Hematopoietic multipotent progenitor cell treated with erythropoietin and hydrocortisone succinate and interleukin-3 and kit ligand, for 8 days (in vitro differentiated cells): ENCODE results near the gene MCC.
A peak's percentile ranks its signal among the peaks of the same experiment; 100 is the strongest.

ENCODE experiments used
- DNase-seq: peaks from one replicate; pipeline ENCODE4 v3.0.0-alpha.2; 2015

The MCC gene

DNA sequence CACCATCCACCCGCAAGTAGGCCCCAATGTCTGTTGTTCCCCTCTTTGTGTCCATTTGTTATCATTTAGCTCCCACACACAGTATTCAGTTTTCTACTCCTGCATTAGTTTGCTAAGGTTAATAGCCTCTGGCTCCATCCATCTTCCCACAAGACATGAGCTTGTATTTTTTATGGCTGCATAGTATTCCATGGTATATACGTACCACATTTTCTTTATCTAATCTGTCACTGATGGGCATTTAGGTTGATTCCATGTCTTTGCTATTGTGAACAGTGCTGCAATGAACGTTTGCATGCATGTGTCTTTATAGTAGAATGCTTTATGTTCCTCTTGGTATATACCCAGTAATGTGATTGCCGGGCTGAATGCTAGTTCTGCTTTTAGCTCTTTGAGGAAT lies 361.2 kb downstream of the MCC start:
- DNase-seq: no peak

DNA sequence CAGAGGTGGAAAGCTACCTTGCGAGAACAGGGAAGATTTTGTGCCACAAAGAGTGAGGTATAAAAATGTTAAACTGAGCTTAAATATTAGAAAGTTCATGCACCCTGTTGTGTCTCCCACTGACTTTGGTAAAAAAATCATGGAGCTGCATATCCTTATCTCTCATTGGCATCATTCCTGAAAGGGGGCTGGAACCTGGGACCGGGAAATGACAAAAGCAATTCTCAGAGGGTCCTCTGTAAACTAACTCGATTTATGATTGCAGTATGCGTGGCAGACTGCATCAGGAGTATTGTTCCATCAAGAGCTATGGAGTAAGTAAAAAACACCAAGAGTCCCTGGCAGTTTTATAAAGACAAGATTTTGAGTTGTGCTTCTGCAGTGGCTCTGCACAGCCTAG lies 362.9 kb downstream of the MCC start:
- no peak for DNase-seq

DNA sequence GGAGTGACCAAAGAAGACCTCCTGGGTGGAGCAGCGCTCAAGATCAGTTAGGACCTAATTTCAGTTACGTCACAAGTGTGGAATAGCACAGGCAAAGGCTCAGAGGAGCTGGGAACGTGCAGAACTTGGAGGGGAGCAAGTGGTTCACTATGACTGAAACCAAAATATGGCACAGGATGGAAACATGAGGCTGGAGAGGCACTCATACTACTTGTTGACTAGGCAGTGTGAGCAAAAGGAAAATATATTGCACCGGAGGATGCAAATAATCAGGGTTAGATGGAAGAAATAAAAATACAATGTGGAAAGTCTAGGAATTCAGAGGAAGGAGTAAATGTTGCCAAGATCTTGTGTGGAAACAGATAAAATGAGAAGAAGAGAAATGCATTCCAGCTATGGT lies 363.3 kb downstream of the MCC start:
- no peak for DNase-seq

DNA sequence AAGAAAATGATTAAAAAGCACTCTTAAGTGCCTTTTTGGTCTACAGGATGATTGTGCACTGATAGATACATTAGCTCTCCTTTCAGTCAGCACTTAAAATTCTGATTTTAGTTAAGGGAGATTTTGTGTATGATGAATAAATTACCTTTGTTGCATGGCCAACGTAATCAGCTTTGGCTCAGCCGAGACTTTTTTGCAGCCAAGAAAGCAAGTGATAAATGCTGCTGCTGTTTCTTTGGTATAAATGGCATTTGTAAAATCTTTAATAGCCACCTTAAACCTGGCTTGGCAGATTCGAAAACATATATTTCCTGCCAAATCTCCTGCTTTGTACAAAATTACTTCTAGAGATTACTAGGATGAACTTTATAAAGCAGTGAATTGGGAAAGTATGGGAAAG lies 364.0 kb downstream of the MCC start:
- DNase-seq: no peak

DNA sequence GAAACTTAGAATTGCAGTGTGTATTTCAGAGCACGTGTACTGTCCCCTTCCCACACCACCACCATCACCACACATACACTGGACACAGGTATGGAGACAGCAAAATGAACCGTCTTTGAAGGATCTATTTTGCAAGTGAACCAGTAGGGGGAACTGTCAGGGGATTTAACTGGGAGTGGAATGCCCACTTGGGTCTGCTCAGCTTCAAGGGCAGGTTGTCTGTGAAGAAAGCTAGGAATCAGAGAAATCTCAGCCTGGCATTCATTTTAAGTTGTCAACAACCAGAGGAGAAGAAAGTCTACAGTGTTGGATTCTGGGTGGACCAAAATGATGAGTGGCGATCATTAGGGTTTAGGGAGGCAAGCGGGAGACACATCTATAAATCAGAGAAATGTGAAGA lies 364.6 kb downstream of the MCC start:
- DNase-seq: peak; percentile 4

DNA sequence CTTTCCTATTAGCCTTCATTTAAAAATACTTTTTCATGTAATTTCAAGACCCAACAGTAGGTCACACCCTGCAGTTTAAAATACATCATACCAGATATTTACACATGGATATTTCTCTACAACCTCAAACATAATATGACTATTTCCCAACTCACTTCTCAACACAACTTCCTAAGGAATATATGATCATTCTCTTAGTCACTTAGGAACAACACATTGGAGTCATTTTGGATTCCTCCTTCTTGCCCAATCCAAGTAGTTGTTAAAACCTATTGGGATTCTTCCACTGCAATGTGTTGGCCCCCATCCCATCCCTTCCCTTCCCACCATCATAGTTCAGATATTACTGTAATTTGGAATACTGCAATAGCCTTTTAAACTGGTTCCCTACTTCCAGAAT lies 366.2 kb downstream of the MCC start:
- no peak for DNase-seq

DNA sequence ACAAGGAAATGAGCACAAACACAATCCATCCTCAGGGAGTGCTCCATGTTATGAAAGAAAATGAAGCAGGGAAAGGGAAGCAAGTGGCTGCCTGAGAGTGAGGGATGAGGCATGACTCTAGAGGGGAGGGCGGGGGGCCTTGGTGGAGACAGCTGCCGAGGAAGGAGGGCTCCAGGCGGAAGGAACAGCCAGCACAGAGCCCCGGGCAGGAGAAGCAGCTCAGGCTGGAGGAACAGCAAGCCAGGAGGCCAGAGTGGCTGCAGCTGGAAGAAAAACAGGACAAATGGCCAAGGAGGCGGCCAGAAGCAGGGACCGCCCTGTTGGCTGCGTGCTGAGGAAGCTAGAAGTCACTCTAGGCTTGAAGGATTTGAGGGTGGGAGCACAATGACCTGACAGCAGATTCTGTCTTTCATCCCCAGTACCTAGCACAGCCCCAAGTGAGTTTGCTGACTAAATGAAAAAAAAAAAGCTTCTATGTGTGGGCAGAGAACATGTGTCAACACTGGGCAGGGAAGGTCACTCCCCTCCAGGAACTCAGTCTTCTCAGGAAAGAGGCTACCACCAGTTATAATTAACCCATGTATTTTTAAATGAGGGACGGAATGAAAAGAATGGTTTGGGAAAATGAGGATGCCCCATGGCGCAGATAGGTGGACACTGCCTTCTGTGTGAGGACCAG lies 368.9 kb downstream of the MCC start:
- no peak for DNase-seq

DNA sequence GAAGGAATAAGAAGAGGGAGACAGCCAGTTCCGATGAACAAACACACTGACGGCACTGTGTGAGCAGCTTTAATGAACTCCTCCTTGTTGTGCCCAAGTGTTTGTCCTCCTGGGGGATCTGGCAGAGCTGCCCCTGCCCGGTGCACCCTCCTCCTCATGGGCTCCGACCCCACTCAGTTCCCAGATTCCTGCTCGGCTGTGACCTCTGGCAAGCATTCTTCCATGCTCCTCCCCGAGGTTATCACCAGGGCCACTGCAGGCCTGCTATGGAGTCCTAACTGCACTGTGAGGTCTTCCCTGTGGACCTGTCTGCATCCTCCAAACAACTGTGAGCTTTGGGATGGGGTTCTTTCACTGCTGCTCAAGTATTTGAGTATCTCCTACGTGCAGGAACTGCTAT lies 369.5 kb downstream of the MCC start:
- DNase-seq: no peak

DNA sequence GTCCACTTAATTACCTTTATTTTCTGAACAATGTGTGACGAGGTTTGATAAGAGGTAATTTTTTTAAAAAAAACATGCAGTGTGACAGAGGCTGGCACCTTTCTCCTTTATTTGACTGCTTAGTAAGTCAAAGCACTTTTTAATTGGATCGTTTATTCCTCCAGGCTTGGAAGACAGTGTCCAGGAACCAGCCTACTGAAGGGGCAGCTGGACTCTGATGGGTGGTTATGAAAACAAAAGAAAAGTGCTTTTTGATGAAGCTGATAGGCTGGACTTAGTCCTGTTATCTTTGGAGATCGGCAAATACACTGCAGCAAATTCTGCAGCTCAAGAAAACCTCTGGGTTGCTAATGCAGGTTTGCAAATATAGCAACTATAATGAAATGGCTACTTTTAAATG lies 370.0 kb downstream of the MCC start:
- DNase-seq: no peak

DNA sequence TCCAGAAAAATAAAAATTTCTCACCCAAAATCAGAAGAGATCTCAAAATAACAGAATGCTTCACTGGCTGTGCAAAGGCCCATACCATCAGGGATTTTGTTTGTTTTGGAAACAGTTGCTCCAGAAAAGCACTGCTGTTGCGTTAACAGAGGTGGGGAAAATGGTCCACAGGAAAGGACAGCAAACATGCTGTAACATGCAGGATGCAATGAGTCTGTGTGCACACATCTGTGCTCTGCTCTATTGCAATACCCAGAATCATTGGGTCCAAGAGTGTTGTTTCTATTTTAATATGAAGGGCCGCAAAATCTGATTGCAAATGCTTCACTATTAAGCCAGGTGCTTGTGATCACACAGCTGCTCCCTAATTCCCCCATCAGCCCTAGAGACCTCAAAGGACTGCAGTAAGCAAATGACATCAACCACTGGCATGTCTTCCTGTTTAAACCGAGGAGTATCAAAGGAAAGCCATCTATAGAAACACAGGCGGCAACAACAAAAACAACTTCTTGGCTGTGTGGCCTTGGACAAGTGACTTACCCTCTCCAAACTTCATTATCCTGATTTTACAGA lies 370.6 kb downstream of the MCC start:
- DNase-seq: no peak

DNA sequence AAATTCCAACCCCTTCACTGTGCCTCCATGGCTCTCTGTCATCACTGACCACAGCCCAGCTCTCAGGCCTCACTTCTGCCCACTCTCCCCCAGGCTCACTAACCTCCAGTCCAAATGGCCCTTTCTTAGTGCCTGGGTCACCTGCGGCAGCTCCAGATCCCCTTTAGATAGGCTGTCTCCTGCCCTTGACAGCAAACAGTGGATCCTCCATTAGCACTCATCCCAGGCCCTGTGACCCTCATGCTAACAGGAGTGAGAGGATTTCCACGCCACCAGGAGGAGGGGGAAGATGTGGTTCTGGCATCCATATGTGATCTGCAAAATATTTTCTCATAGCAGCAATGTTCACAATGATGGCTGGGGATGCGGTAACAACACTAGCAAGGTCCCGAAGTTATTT lies 372.3 kb downstream of the MCC start:
- DNase-seq: no peak

DNA sequence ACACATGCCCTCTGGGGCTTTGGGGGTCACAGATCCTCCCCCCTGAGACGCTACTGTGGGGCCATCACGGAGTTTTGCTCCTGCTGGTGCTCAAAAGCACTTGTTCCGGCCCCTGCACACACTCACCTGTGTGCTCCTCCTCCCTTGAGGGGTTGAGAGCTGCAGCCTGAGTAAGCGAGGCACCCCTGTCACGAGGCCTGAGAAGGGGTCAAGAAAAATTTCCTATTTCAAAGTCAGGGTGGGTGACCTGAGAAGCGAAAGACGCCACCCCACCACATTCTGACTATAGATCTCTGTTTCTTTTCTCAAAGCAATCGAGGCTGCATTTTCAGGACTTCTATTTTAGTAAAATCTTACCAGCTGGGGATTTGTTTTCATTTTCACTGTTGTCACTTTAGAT lies 373.2 kb downstream of the MCC start:
- DNase-seq: no peak

DNA sequence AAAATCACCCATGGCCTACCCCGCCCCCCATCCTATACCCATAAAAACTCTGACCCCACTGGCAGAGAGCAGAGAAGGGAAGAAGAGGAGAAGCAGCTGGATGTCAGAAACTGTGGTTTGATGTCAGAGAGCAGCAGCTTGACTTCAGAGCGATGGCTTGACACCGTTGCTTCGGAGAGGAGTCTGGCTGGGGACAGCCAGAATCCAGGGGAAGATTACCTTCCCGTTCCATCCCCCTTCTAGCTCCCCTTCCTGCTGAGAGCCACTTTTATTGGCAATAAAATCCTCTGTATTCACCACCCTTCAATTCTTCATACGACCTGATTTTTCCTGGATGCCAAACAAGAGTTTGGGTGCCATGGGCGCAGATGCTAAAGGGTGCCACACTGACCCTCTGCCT lies 373.7 kb downstream of the MCC start:
- DNase-seq: no peak

DNA sequence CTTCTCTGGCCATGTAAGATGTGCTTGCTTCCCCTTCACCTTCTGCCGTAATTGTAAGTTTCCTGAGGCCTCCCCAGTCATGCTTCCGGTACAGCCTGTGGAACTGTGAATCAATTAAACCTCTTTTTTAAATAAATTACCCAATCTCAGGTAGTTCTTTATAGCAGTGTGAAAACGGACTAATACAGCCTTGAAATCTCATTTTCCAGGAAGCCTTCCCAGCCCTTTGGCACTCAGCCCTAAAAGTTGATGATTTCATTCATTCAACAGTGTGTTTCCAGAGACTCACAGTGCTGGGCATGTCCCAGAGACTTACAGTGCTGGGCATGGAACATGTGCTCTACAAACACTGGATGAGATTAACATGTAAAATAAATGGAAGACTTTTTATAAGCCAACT lies 375.8 kb downstream of the MCC start:
- no peak for DNase-seq

DNA sequence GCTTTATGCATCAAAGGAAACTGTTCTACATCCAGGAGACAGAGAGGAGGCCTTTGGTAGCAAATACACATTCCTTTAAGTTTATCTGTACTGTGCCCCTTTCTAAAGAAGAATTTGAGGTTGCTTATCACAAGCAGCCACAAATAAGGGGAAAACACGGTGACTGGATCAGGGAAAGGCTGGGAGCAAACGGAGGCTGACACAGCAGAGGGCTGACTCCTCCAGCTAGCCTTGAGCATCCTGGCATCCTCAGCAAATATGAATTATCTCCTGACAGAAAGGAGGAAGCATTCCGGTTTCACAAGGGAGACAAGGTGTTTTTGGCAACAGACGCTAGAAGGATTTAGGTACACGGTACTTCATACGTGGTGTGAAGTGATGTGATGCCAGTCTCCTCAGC lies 378.1 kb downstream of the MCC start:
- DNase-seq: no peak

DNA sequence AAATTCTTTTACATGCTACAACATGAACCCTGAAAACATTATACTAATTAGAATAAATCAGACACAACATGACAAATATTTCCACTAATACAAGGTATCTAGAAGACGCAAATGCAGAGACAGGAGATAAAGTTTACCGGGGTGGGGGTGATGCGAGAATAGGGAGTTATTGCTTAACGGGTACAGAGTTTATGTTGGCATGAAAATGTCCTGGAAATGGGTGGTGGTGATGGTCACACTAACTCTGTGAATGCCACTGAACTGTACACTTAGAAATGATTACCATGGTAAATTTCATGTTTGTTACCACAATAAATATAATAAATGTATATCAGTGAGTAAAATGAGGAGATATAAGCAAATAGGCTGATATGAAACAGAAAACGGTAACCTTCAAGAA lies 378.9 kb downstream of the MCC start:
- DNase-seq: no peak

DNA sequence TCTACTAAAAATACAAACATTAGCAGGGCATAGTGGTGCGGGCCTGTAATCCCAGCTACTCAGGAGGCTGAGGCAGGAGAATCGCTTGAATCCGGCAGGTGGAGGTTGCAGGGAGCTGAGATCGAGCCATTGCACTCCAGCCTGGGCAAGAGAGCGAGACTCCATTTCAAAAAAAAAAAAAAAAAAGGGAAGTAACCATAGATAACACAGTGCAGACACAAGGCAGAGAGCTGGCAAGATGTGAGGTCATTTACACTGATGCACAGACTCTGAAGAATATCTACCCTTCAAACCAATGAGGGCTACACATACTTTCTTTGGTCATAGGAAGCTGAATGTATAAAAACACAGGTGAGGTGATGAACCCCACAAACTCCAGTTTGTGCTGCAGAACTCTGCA lies 379.8 kb downstream of the MCC start:
- no peak for DNase-seq

DNA sequence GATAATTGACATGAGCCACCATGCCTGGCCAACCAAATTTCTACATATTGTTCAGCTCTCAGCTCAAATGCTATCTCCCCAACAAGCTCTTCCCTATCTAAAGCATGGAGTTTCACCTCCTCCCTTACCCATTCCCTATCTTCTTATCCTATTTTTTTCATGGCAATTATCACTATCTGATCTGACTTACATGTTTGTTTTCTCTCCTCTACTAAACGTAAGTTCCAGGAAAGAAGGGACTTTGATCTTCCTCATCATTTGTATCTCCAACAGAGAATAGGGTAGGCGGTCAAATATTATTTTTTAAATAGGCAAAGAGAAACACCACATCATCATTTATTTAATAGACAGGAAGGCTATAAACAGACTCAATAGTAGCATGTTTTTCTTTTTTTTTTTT lies 381.4 kb downstream of the MCC start:
- DNase-seq: no peak

DNA sequence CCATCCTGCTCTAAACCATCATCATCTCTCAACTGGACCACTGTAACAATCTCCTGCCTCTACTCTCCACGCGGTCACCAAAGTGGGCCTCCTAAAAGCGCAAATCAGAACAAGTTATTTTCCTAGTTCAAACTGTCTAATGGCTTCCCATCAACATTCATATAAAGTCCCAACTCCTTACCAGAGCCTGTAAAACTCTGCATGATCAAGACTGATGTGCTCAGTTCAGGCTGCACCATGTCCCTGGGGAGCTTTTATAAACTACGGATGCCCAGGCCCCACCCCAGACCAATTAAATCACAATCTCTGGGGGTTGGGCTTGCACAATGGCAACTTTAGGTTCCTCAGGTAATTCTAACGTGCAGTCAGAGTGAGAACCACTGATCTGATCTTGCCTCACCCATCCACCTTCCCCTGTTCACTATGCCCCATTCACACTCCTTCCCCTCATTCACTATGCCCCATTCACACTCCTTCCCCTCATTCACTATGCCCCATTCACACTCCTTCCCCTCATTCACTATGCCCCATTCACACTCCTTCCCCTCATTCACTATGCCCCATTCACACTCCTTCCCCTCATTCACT lies 382.5 kb downstream of the MCC start:
- DNase-seq: no peak

DNA sequence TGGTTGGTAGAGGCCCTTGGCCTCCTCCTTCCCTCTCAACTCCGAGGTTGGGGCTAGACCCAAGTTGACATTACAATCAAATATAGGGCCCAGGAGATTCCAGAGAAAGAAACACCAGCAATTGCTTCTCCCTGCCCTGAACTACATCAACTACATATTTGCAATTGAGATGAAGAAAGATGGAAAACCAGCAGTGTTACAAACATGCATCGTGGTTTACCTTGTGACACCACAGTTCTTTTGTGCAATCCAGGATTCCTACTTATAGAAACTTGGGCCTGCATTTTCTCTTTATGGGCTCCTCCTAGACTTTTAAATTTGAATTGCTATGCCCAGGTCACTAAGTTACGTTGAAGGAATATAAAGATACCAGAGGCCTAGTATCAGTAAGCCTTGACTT lies 384.9 kb downstream of the MCC start:
- no peak for DNase-seq

DNA sequence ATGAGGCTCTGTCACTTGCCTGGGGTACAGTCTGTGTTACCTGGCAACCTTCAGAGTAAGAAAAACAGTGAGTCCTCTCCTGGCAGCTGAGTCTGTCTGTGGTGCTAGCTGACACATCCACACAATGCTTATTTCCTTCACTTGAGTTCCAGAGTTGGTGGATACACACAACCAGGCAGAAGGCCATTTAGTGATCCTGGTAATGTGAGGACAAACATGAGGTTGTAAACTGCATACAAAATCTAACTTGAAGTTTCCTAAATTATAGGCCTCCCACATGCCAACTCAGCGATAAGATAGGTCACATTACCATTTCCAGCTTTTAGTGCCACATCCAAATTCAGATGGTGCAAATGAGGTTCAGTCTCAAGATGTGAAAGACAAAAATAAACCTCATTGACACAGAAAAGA lies 386.1 kb downstream of the MCC start:
- DNase-seq: no peak

DNA sequence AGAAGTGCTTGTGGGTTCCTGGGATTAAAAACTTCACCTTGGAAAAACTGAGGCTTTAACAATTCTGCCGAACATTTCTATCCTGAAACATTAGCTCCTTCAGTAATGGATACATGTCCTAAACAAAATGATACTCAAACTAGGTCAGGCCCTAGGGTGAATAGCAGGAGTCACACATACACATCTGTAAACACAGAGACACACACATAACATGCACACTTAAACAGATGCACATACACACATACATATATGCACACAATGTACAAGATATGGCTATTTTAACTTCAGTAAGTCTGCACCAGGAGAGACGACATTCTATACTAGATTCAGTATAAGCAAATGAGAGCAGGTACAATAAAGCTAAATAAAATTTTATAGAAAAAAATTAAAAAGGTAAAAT lies 387.3 kb downstream of the MCC start:
- no peak for DNase-seq

DNA sequence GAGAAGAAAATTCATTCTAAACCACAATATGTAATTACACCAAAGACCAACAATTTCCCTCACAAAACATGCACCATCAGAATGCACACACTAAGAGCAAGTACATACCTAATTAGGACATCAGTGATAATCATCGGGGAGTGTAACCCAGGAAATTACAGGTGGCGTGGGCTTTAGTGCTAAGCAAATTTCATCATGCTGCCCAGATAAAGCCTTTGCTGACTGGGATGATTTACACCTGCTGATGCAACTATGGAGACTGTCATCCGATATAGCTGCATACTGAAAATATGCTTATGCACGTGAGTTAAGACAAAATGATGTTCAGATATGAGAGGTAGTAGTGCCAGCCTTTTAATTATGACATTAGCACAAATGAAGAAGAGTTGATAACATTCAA lies 388.4 kb downstream of the MCC start:
- DNase-seq: no peak

DNA sequence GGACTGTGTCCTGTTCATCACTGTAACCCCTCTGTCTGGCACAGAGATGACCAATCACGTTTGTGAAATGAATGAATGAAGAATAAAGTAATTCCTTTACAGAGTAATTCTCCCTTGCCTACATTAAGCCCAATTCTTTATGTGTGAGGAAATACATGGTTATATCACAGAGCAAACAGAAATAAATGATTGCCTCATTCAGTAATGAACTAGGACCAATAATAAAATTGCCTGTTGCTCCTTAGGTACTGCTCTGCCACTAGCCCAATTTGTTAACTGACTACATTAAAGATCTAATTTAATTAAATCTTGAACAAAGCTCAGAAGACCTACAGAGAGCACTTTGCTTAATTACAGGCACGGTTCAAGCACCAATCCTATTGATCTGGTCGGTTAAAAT lies 389.9 kb downstream of the MCC start:
- no peak for DNase-seq

DNA sequence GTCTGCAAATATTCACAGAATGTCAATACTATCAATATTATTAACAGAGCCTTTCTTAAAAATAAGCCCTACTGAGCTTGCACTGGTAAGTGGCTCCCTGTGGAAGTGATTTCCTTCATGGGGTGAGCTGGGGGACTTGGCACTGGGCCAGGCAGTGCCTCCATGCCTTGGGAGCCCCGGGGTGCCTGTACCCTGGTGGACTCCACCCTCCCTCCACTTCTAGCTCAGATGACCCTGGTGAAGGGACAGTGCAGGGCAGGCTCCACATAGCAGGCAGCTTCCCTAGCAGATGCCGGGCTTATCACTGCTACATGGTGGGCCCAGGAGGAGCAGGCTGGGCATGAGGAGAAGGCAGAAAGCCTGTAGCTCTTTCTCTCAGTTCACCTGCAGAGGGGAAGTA lies 392.4 kb downstream of the MCC start:
- no peak for DNase-seq
